H9 (cell line): Measurements from ENCODE around the gene MMEL1. TPM values are rescaled to one million over a fixed set of nuclear protein-coding genes. Genes with fewer than 3 reads are reported as not detected.

Source experiments
- DNase-seq: peaks from one replicate; pipeline ENCODE4 v3.0.0-alpha.2; 2017
- H2AFZ ChIP-seq: one replicate; pipeline ENCODE4 v1.6.1; 2013; ENCODE audit warnings: mild to moderate bottlenecking, low read length, control low read depth, moderate library complexity
- H2AK5ac ChIP-seq: 2 replicates; pipeline ENCODE4 v1.6.1; 2013; ENCODE audit warnings: low read length, control low read depth, mixed read lengths; ENCODE audit not compliant: insufficient read length
- H2BK120ac ChIP-seq: one replicate; pipeline ENCODE4 v1.6.1; 2013; ENCODE audit warnings: low read depth, mild to moderate bottlenecking, low read length, control low read depth, inconsistent platforms; ENCODE audit not compliant: poor library complexity, severe bottlenecking
- H2BK12ac ChIP-seq: 2 replicates; pipeline ENCODE4 v1.6.1; 2013; ENCODE audit warnings: low read length, control low read depth, mixed read lengths, low read depth; ENCODE audit not compliant: insufficient read length
- H2BK15ac ChIP-seq: 2 replicates; pipeline ENCODE4 v1.6.1; 2013; ENCODE audit warnings: low read depth, low read length, control low read depth
- H2BK20ac ChIP-seq: one replicate; pipeline ENCODE4 v1.6.1; 2013; ENCODE audit warnings: low read depth, mild to moderate bottlenecking, low read length, control low read depth, inconsistent platforms; ENCODE audit not compliant: poor library complexity, severe bottlenecking
- H2BK5ac ChIP-seq: 2 replicates; pipeline ENCODE4 v1.6.1; 2013; ENCODE audit warnings: low read length, control low read depth, mixed read lengths; ENCODE audit not compliant: insufficient read length
- H3K14ac ChIP-seq: 2 replicates; pipeline ENCODE4 v1.6.1; 2013; ENCODE audit warnings: low read length, control low read depth; ENCODE audit not compliant: insufficient read depth
- H3K18ac ChIP-seq: 2 replicates; pipeline ENCODE4 v1.6.1; 2013; ENCODE audit warnings: low read depth, mild to moderate bottlenecking, mixed read lengths, low read length, control low read depth; ENCODE audit not compliant: insufficient read length
- H3K23ac ChIP-seq: 2 replicates; pipeline ENCODE4 v1.6.1; 2013; ENCODE audit warnings: low read length, control low read depth, mixed read lengths, low read depth; ENCODE audit not compliant: insufficient read length
- H3K23me2 ChIP-seq: 2 replicates; pipeline ENCODE4 v1.6.1; 2013; ENCODE audit warnings: low read depth, mild to moderate bottlenecking, mixed read lengths, low read length, control low read depth; ENCODE audit not compliant: insufficient read length, poor library complexity, severe bottlenecking
- H3K27ac ChIP-seq: 2 replicates; pipeline ENCODE4 v1.5.1; 2013; ENCODE audit warnings: low read length, control low read depth, mixed read lengths, low read depth; ENCODE audit not compliant: insufficient read length
- H3K27me3 ChIP-seq: 2 replicates; pipeline ENCODE4 v1.6.1; 2013; ENCODE audit warnings: low read length, control low read depth, inconsistent platforms; ENCODE audit not compliant: insufficient read depth
- H3K4ac ChIP-seq: 2 replicates; pipeline ENCODE4 v1.6.1; 2013; ENCODE audit warnings: low read depth, mild to moderate bottlenecking, control low read depth, inconsistent platforms, low read length, moderate library complexity
- H3K4me1 ChIP-seq: 2 replicates; pipeline ENCODE4 v1.6.1; 2013; ENCODE audit warnings: low read length, control low read depth, inconsistent platforms; ENCODE audit not compliant: insufficient read depth
- H3K4me2 ChIP-seq: 2 replicates; pipeline ENCODE4 v1.6.1; 2013; ENCODE audit warnings: low read length, control low read depth, mixed read lengths; ENCODE audit not compliant: insufficient read length, insufficient read depth
- H3K56ac ChIP-seq: 2 replicates; pipeline ENCODE4 v1.6.1; 2013; ENCODE audit warnings: low read depth, mild to moderate bottlenecking, mixed read lengths, low read length, control low read depth; ENCODE audit not compliant: insufficient read length
- H3K79me1 ChIP-seq: 2 replicates; pipeline ENCODE4 v1.6.1; 2013; ENCODE audit warnings: low read depth, mild to moderate bottlenecking, moderate library complexity, low read length, control low read depth, inconsistent platforms; ENCODE audit not compliant: insufficient read depth, poor library complexity, severe bottlenecking
- H3K79me2 ChIP-seq: 2 replicates; pipeline ENCODE4 v1.6.1; 2013; ENCODE audit warnings: low read length, control low read depth, inconsistent platforms; ENCODE audit not compliant: insufficient read depth
- H3K9ac ChIP-seq: 2 replicates; pipeline ENCODE4 v1.6.1; 2013; ENCODE audit warnings: low read length, control low read depth, mixed read lengths; ENCODE audit not compliant: insufficient read length; ENCODE audit errors: extremely low read depth
- H3K9me3 ChIP-seq: one replicate; pipeline ENCODE4 v1.6.1; 2013; ENCODE audit warnings: low read depth, low read length, inconsistent platforms; ENCODE audit not compliant: control insufficient read depth
- H3T11ph ChIP-seq: one replicate; pipeline ENCODE4 v1.6.1; 2013; ENCODE audit warnings: mild to moderate bottlenecking, low read length, control low read depth, inconsistent platforms
- H4K20me1 ChIP-seq: one replicate; pipeline ENCODE4 v1.6.1; 2013; ENCODE audit not compliant: control insufficient read depth, insufficient read length, insufficient read depth
- H4K5ac ChIP-seq: 2 replicates; pipeline ENCODE4 v1.6.1; 2013; ENCODE audit warnings: low read depth, mild to moderate bottlenecking, mixed read lengths, low read length, control low read depth; ENCODE audit not compliant: insufficient read length
- H4K8ac ChIP-seq: replicated peaks from 2 replicates; pipeline ENCODE4 v1.6.1; 2013; ENCODE audit warnings: low read length, control low read depth, mixed read lengths, low read depth; ENCODE audit not compliant: insufficient read length
- H4K91ac ChIP-seq: 2 replicates; pipeline ENCODE4 v1.6.1; 2013; ENCODE audit warnings: low read depth, mild to moderate bottlenecking, moderate library complexity, mixed read lengths, low read length, control low read depth; ENCODE audit not compliant: insufficient read length
- H3K27ac Mint-ChIP-seq, 3 experiments: 2 replicates in 2 of 3; 3 replicates in 1 of 3; pipeline ENCODE4 v1.8.0; 2020 to 2021; ENCODE audit warnings: mixed read lengths in 3 of 3, mild to moderate bottlenecking in 1 of 3, moderate library complexity in 1 of 3
- H3K27me3 Mint-ChIP-seq: 2 replicates; pipeline ENCODE4 v1.8.0; 2021; ENCODE audit warnings: low read depth, mild to moderate bottlenecking, moderate library complexity, mixed read lengths
- H3K36me3 Mint-ChIP-seq, 3 experiments: 2 replicates in 2 of 3; 3 replicates in 1 of 3; pipeline ENCODE4 v1.8.0; 2020 to 2021; ENCODE audit warnings: low read depth in 3 of 3, mixed read lengths in 3 of 3; ENCODE audit not compliant: insufficient read depth in 1 of 3
- H3K4me1 Mint-ChIP-seq, 2 experiments: 2 replicates each; pipeline ENCODE4 v1.8.0; 2020; ENCODE audit warnings: mixed read lengths in 2 of 2
- H3K4me3 Mint-ChIP-seq, 2 experiments: 2 replicates in 1 of 2; 3 replicates in 1 of 2; pipeline ENCODE4 v1.8.0; 2020 to 2021; ENCODE audit warnings: mild to moderate bottlenecking in 2 of 2, mixed read lengths in 2 of 2, moderate library complexity in 1 of 2
- H3K9me3 Mint-ChIP-seq, 2 experiments: 2 replicates in 1 of 2; 3 replicates in 1 of 2; pipeline ENCODE4 v1.8.0; 2020; ENCODE audit warnings: mild to moderate bottlenecking in 2 of 2, mixed read lengths in 2 of 2, moderate library complexity in 1 of 2
- CTCF ChIP-seq: fragments of 200-600 bp; sonication (generic); conservative IDR thresholded peaks from 3 replicates; pipeline ENCODE4 v1.8.0; 2021; ENCODE audit warnings: antibody characterized with exemption, mild to moderate bottlenecking
- WGBS: extraction: QIAGEN DNeasy Blood & Tissue Kit; methylation state at CpG from one replicate; pipeline ENCODE4 v1.1.7; 2013; ENCODE audit warnings: missing lambda C conversion rate, low lambda C conversion rate, mixed read lengths; ENCODE audit not compliant: insufficient read length; ENCODE audit errors: extremely low coverage; 5-methylcytosine and 5-hydroxymethylcytosine counted together
- total RNA-seq: library from RNA; stranded (reverse); gene quantifications from 2 replicates; pipeline ENCODE4 v1.2.1, GENCODE V29; 2021

MMEL1 gene
- total RNA-seq, 1 experiment from 2014 or later = 0.42 TPM

GRCh38 chr1:2540816-2541492, 91.9 kb downstream of the MMEL1 start:
- H2AK5ac ChIP-seq = no peak overlapping the region
- H2BK20ac ChIP-seq = no peak overlapping the region
- no peaks in the 10 kb centered on the region for H3K23me2 ChIP-seq
- H3K4me2 ChIP-seq = peak overlapping the region; percentile 29
- H3K18ac ChIP-seq = no peak overlapping the region
- Mint-ChIP-seq H3K27me3 (peaks cover 56% of the 10 kb centered on the region), H3K27ac (no peak overlapping the region), H3K9me3 (peaks cover 0 to 3% of the 10 kb centered on the region in 2 experiments; a peak in 2 of 5 replicates), H3K4me1 (peaks cover 3 to 24% of the 10 kb centered on the region in 2 experiments; a peak in 2 of 4 replicates), H3K4me3 (peak overlapping the region in 1 of 2 experiments; percentile 68; a peak in 2 of 5 replicates), H3K36me3 (no peaks in the 10 kb centered on the region)
- H3K14ac ChIP-seq = no peak overlapping the region
- H4K20me1 ChIP-seq = no peaks in the 10 kb centered on the region
- WGBS = no CpG with 5 or more reads among the region's 39 CpGs
- H3K9me3 ChIP-seq = no peaks in the 10 kb centered on the region
- H3K4me1 ChIP-seq = no peaks in the 10 kb centered on the region
- no peak for DNase-seq
- no peak overlapping the region for H4K5ac ChIP-seq
- no peak overlapping the region for H4K8ac ChIP-seq
- H3K23ac ChIP-seq = no peak overlapping the region
- H3K79me1 ChIP-seq = no peaks in the 10 kb centered on the region
- no peak overlapping the region for H2BK15ac ChIP-seq
- no peak for TF ChIP-seq CTCF
- H3K79me2 ChIP-seq = no peaks in the 10 kb centered on the region
- no peak overlapping the region for H2BK120ac ChIP-seq
- no peak overlapping the region for H3K27ac ChIP-seq
- no peak overlapping the region for H2BK12ac ChIP-seq
- H4K91ac ChIP-seq = no peak overlapping the region
- H3K9ac ChIP-seq = no peak overlapping the region
- no peak overlapping the region for H2BK5ac ChIP-seq
- no peak overlapping the region for H3K4ac ChIP-seq
- no peak overlapping the region for H3T11ph ChIP-seq
- no peak overlapping the region for H2AFZ ChIP-seq
- H3K27me3 ChIP-seq = no peaks in the 10 kb centered on the region; the same call in 1 of the 2 replicates
- no peak overlapping the region for H3K56ac ChIP-seq

Other genes starting within 250 kb of the MMEL1 start
- 12.7 and 14.3 TPM in 2 replicates for gene MORN1, start 241.5 kb downstream of the MMEL1 start, total RNA-seq
- 110 and 118 TPM in 2 replicates for gene RER1, start 241.2 kb downstream of the MMEL1 start, total RNA-seq
- gene PEX10, start 220.5 kb downstream of the MMEL1 start, total RNA-seq = 33.6 and 34.4 TPM in 2 replicates
- gene PLCH2, start 156.7 kb downstream of the MMEL1 start, total RNA-seq = 0.09 and 0.18 TPM in 2 replicates
- 32.2 and 34.8 TPM in 2 replicates for gene PANK4, start 106.4 kb downstream of the MMEL1 start, total RNA-seq
- gene HES5, start 102.8 kb downstream of the MMEL1 start, total RNA-seq = not detected in 2 replicates
- 0.29 and 0.57 TPM in 2 replicates for gene TNFRSF14, start 76.6 kb downstream of the MMEL1 start, total RNA-seq
- gene PRXL2B, start 46.2 kb downstream of the MMEL1 start, total RNA-seq = 40.7 and 49.6 TPM in 2 replicates
- 0.92 and 1.0 TPM in 2 replicates for gene TTC34, start 168.7 kb upstream of the MMEL1 start, total RNA-seq